ENCODE results near the gene PDX1. TPM values are rescaled to one million over a fixed set of nuclear protein-coding genes. Genes with fewer than 3 reads are reported as not detected.
A peak's percentile ranks its signal among the peaks of the same experiment; 100 is the strongest.

The PDX1 gene
- total and polyA plus RNA-seq, 2 of the 13 experiments (the other 11 are each of a cell fraction or from before 2014, with no cell fraction given), result 0.07 TPM; not detected in 1

- TF ChIP-seq E2F5 (CRISPR knock-in tag; conservative IDR thresholded peaks at IDR 0.05) (no peak), ZBTB7A (CRISPR knock-in tag; IDR thresholded peaks at IDR 0.05) (0 out of 2 replicates have a peak, but pooled peaks have one; percentile 56), ZBTB7B (CRISPR knock-in tag; IDR thresholded peaks at IDR 0.05) (peak; percentile 42; the same call in 1 of the 2 replicates), TRAFD1 (CRISPR knock-in tag; IDR thresholded peaks at IDR 0.05; ENCODE audit: borderline replicate concordance) (no peak), ZNF784 (CRISPR knock-in tag; IDR thresholded peaks at IDR 0.05; ENCODE audit: borderline replicate concordance) (peak; percentile 41; the same call in 1 of the 2 replicates), FOXO1 (CRISPR knock-in tag; IDR thresholded peaks at IDR 0.05) (0 out of 2 replicates have a peak, but pooled peaks have one; percentile 16), ZNF274 (CRISPR knock-in tag; IDR thresholded peaks at IDR 0.05) (peak; percentile 57; the same call in 1 of the 2 replicates), HNRNPL (IDR thresholded peaks at IDR 0.05; ENCODE audit: low read depth, low read length) (peak; percentile 87), LCORL (IDR thresholded peaks at IDR 0.05) (no peak), LCORL (CRISPR knock-in tag; IDR thresholded peaks at IDR 0.05) (0 out of 2 replicates have a peak, but pooled peaks have one; percentile 34), ZNF746 (CRISPR knock-in tag; IDR thresholded peaks at IDR 0.05) (peak; percentile 73; the same call in 1 of the 2 replicates), CEBPZ (IDR thresholded peaks at IDR 0.05; ENCODE audit: low read length) (no peak), TERF1 (CRISPR knock-in tag; IDR thresholded peaks at IDR 0.05) (no peak), PATZ1 (CRISPR knock-in tag; IDR thresholded peaks at IDR 0.05) (peak; percentile 27; the same call in 1 of the 2 replicates), HOXA3 (CRISPR knock-in tag; IDR thresholded peaks at IDR 0.05) (peak; percentile 60; the same call in 1 of the 2 replicates), MIER2 (CRISPR knock-in tag; IDR thresholded peaks at IDR 0.05) (no peak), ZNF292 (CRISPR knock-in tag; IDR thresholded peaks at IDR 0.05; ENCODE audit: borderline replicate concordance, low read depth) (peak; percentile 40; the same call in 1 of the 2 replicates)
These were observed 1.5 kb upstream of the PDX1 start (continued) for GRCh38 chr13:27918041-27918917.
